Putamen (tissue), 1 donor: ENCODE results near the gene CS.
A peak's percentile ranks its signal among the peaks of the same experiment; 100 is the strongest.
"Not testable (repeated sequence)": the region's sequence is repeated elsewhere in the genome, so short reads cannot be mapped to it uniquely, and the experiment has no call there.

Source experiments
- DNase-seq: peaks from one replicate; pipeline ENCODE4 v3.0.0-alpha.2; 2016; ENCODE audit warnings: low spot score

The CS gene

GRCh38 chr12:56321027-56321426 is 20.9 kb upstream of the CS start:
- no peak for DNase-seq

GRCh38 chr12:56317675-56318074 is 17.5 kb upstream of the CS start:
- no peak for DNase-seq

- DNase-seq = peak; percentile 92
Measured at GRCh38 chr12:56315622-56316473, 15.7 kb upstream of the CS start, which contains the start of gene CNPY2. CNPY2 (minus strand) TSS chr12:56315988; CDS start chr12:56315217, 771 bp downstream.

GRCh38 chr12:56315249-56315621 is 15.1 kb upstream of the CS start:
- peak; percentile 71 for DNase-seq

GRCh38 chr12:56311003-56311402 is 10.9 kb upstream of the CS start:
- DNase-seq = no peak

- DNase-seq = no peak
Measured at GRCh38 chr12:56308714-56309113, 8.6 kb upstream of the CS start.

GRCh38 chr12:56307221-56307965 is 7.3 kb upstream of the CS start:
- DNase-seq = no peak

- no peak for DNase-seq
Measured at GRCh38 chr12:56304872-56305590, 4.9 kb upstream of the CS start.

GRCh38 chr12:56304276-56304675 is 4.1 kb upstream of the CS start:
- no peak for DNase-seq

GRCh38 chr12:56300644-56301464 is 724 bp upstream of the CS start:
- no peak for DNase-seq

- no peak for DNase-seq
Measured at GRCh38 chr12:56299308-56299852, 750 bp downstream of the CS start.

- no peak for DNase-seq
Measured at GRCh38 chr12:56298828-56299227, 1.3 kb downstream of the CS start.

- no peak for DNase-seq
Measured at GRCh38 chr12:56297400-56297799, 2.7 kb downstream of the CS start.

GRCh38 chr12:56296295-56296694 is 3.8 kb downstream of the CS start:
- DNase-seq = no peak

GRCh38 chr12:56293795-56294194 is 6.3 kb downstream of the CS start:
- no peak for DNase-seq

- no peak for DNase-seq
Measured at GRCh38 chr12:56288705-56289387, 11.3 kb downstream of the CS start.

- no peak for DNase-seq
Measured at GRCh38 chr12:56286044-56286830, 13.9 kb downstream of the CS start.

- DNase-seq = not testable (repeated sequence)
Measured at GRCh38 chr12:56284263-56284662, 15.9 kb downstream of the CS start.

GRCh38 chr12:56282579-56282978 is 17.6 kb downstream of the CS start:
- no peak for DNase-seq

- DNase-seq = no peak
Measured at GRCh38 chr12:56282030-56282429, 18.1 kb downstream of the CS start.
